ENCODE data around the gene MISP.

The MISP gene

GRCh38 chr19:807627-808422, 56.9 kb downstream of the MISP start:
- CTCF ChIA-PET, result no interaction called here

GRCh38 chr19:808423-808775, 57.5 kb downstream of the MISP start:
- POLR2A ChIA-PET, result no interaction called here
- CTCF ChIA-PET, result no interaction called here
- DNase-seq (ENCODE audit: extremely low spot score), result no peak
- TF ChIP-seq ELF4 (IDR thresholded peaks at IDR 0.05) (no peak), CTBP1 (IDR thresholded peaks at IDR 0.05; ENCODE audit: borderline replicate concordance) (no peak), ZNF384 (IDR thresholded peaks at IDR 0.05) (no peak), HDGF (IDR thresholded peaks at IDR 0.05; ENCODE audit: borderline replicate concordance) (no peak), FOXK2 (IDR thresholded peaks at IDR 0.05) (no peak), SUZ12 (IDR thresholded peaks at IDR 0.05) (no peak), FOXA1 (IDR thresholded peaks at IDR 0.05) (no peak), L3MBTL2 (conservative IDR thresholded peaks at IDR 0.05) (no peak), FOXM1 (IDR thresholded peaks at IDR 0.05; ENCODE audit: borderline replicate concordance) (no peak), BHLHE40 (IDR thresholded peaks at IDR 0.05; ENCODE audit: borderline replicate concordance) (no peak), TARDBP (IDR thresholded peaks at IDR 0.05) (no peak), PKNOX1 (IDR thresholded peaks at IDR 0.05) (no peak), LEF1 (IDR thresholded peaks at IDR 0.05; ENCODE audit: borderline replicate concordance) (no peak), ARNT (IDR thresholded peaks at IDR 0.05) (no peak), SP1 (IDR thresholded peaks at IDR 0.05) (no peak), NFRKB (IDR thresholded peaks at IDR 0.05) (no peak)

More at GRCh38 chr19:807627-808422, 56.9 kb downstream of the MISP start:
- TF ChIP-seq LEF1 (IDR thresholded peaks at IDR 0.05; ENCODE audit: borderline replicate concordance) (no peak), FOXA1 (IDR thresholded peaks at IDR 0.05) (no peak)
- DNase-seq (ENCODE audit: extremely low spot score), result no peak
- POLR2A ChIA-PET, result no interaction called here

- DNase-seq (ENCODE audit: extremely low spot score), result no peak
- TF ChIP-seq ELF4 (IDR thresholded peaks at IDR 0.05) (no peak), FOXK2 (IDR thresholded peaks at IDR 0.05) (no peak), FOXA1 (IDR thresholded peaks at IDR 0.05) (no peak), BHLHE40 (IDR thresholded peaks at IDR 0.05; ENCODE audit: borderline replicate concordance) (no peak), TARDBP (IDR thresholded peaks at IDR 0.05) (no peak), NFRKB (IDR thresholded peaks at IDR 0.05) (no peak), PKNOX1 (IDR thresholded peaks at IDR 0.05) (no peak), CTBP1 (IDR thresholded peaks at IDR 0.05; ENCODE audit: borderline replicate concordance) (no peak), L3MBTL2 (conservative IDR thresholded peaks at IDR 0.05) (no peak), SP1 (IDR thresholded peaks at IDR 0.05) (no peak), SUZ12 (IDR thresholded peaks at IDR 0.05) (no peak), HDGF (IDR thresholded peaks at IDR 0.05; ENCODE audit: borderline replicate concordance) (no peak), FOXM1 (IDR thresholded peaks at IDR 0.05; ENCODE audit: borderline replicate concordance) (no peak), LEF1 (IDR thresholded peaks at IDR 0.05; ENCODE audit: borderline replicate concordance) (no peak), ARNT (IDR thresholded peaks at IDR 0.05) (no peak), ZNF384 (IDR thresholded peaks at IDR 0.05) (no peak)
- CTCF ChIA-PET, result no interaction called here
- POLR2A ChIA-PET, result interaction anchor here (0.8 to 1.3 kb wide), 2 partner anchors 9 to 11 kb away, joined by 3 to 4 read pairs; no protein-coding TSS in a partner anchor
These were observed 59.4 kb downstream of the MISP start for GRCh38 chr19:810077-810855.

- CTCF ChIA-PET, result no interaction called here
- no peak for DNase-seq (ENCODE audit: extremely low spot score)
- POLR2A ChIA-PET, result no interaction called here
- TF ChIP-seq ELF4 (IDR thresholded peaks at IDR 0.05) (no peak), PKNOX1 (IDR thresholded peaks at IDR 0.05) (no peak), LEF1 (IDR thresholded peaks at IDR 0.05; ENCODE audit: borderline replicate concordance) (no peak), NFRKB (IDR thresholded peaks at IDR 0.05) (no peak), SP1 (IDR thresholded peaks at IDR 0.05) (no peak), L3MBTL2 (conservative IDR thresholded peaks at IDR 0.05) (no peak), CTBP1 (IDR thresholded peaks at IDR 0.05; ENCODE audit: borderline replicate concordance) (no peak), FOXM1 (IDR thresholded peaks at IDR 0.05; ENCODE audit: borderline replicate concordance) (no peak), FOXA1 (IDR thresholded peaks at IDR 0.05) (no peak), TARDBP (IDR thresholded peaks at IDR 0.05) (no peak), SUZ12 (IDR thresholded peaks at IDR 0.05) (no peak), BHLHE40 (IDR thresholded peaks at IDR 0.05; ENCODE audit: borderline replicate concordance) (no peak), ARNT (IDR thresholded peaks at IDR 0.05) (no peak), HDGF (IDR thresholded peaks at IDR 0.05; ENCODE audit: borderline replicate concordance) (no peak)
These were observed 60.1 kb downstream of the MISP start for GRCh38 chr19:810883-811489.

GRCh38 chr19:811506-812048, 60.7 kb downstream of the MISP start:
- no peak for TF ChIP-seq FOXA1 (IDR thresholded peaks at IDR 0.05)
- TF ChIP-seq PKNOX1 (IDR thresholded peaks at IDR 0.05), result no peak
- TF ChIP-seq CTBP1 (IDR thresholded peaks at IDR 0.05; ENCODE audit: borderline replicate concordance), result no peak
- TF ChIP-seq ARNT (IDR thresholded peaks at IDR 0.05), result no peak
- no peak for TF ChIP-seq HDGF (IDR thresholded peaks at IDR 0.05; ENCODE audit: borderline replicate concordance)
- TF ChIP-seq BHLHE40 (IDR thresholded peaks at IDR 0.05; ENCODE audit: borderline replicate concordance), result no peak
- TF ChIP-seq SUZ12 (IDR thresholded peaks at IDR 0.05), result no peak
- no peak for TF ChIP-seq TARDBP (IDR thresholded peaks at IDR 0.05)
- DNase-seq (ENCODE audit: extremely low spot score), result no peak
- ChIA-PET CTCF (no interaction called here), POLR2A (no interaction called here)

All from HEK293T (cell line).